Stimulated activated CD8-positive, alpha-beta memory T cell treated with anti-CD3 and anti-CD28 coated beads, Interleukin-15, amount 100 ng/mL, for 48 hours (primary cell): ENCODE results near the gene CCDC60.

ENCODE experiments used
- DNase-seq, 2 donors: peaks; one replicate each; pipeline ENCODE4 v3.0.0-alpha.2; 2020; ENCODE audit warnings: low read depth in 2 of 2

Gene CCDC60

GRCh38 chr12:119384340-119384739, 49.8 kb downstream of the CCDC60 start:
- no peak for DNase-seq

- DNase-seq: no peak
Observed at GRCh38 chr12:119385659-119386058, 51.1 kb downstream of the CCDC60 start.

GRCh38 chr12:119389687-119390086, 55.2 kb downstream of the CCDC60 start:
- no peak for DNase-seq

GRCh38 chr12:119391673-119392072, 57.1 kb downstream of the CCDC60 start:
- DNase-seq: no peak

GRCh38 chr12:119393677-119394076, 59.1 kb downstream of the CCDC60 start:
- no peak for DNase-seq

- DNase-seq: no peak
Observed at GRCh38 chr12:119397540-119397939, 63.0 kb downstream of the CCDC60 start.

- DNase-seq: no peak
Observed at GRCh38 chr12:119398190-119398589, 63.7 kb downstream of the CCDC60 start.

GRCh38 chr12:119399301-119399700, 64.8 kb downstream of the CCDC60 start:
- DNase-seq: no peak

- no peak for DNase-seq
Observed at GRCh38 chr12:119406308-119406707, 71.8 kb downstream of the CCDC60 start.

- no peak for DNase-seq
Observed at GRCh38 chr12:119406811-119407210, 72.3 kb downstream of the CCDC60 start.

GRCh38 chr12:119409043-119409442, 74.5 kb downstream of the CCDC60 start:
- no peak for DNase-seq

- no peak for DNase-seq
Observed at GRCh38 chr12:119410396-119410795, 75.9 kb downstream of the CCDC60 start.

- DNase-seq: no peak
Observed at GRCh38 chr12:119412306-119412705, 77.8 kb downstream of the CCDC60 start.

GRCh38 chr12:119412811-119413794, 78.6 kb downstream of the CCDC60 start:
- peak; percentile 2 to 6 for DNase-seq

GRCh38 chr12:119415714-119416113, 81.2 kb downstream of the CCDC60 start:
- DNase-seq: no peak

GRCh38 chr12:119417440-119417839, 82.9 kb downstream of the CCDC60 start:
- no peak for DNase-seq

GRCh38 chr12:119419381-119419780, 84.9 kb downstream of the CCDC60 start:
- DNase-seq: no peak

GRCh38 chr12:119423285-119423684, 88.8 kb downstream of the CCDC60 start:
- DNase-seq: no peak

- DNase-seq: no peak
Observed at GRCh38 chr12:119425623-119426022, 91.1 kb downstream of the CCDC60 start.

- no peak for DNase-seq
Observed at GRCh38 chr12:119431151-119431550, 96.6 kb downstream of the CCDC60 start.

GRCh38 chr12:119432949-119433348, 98.4 kb downstream of the CCDC60 start:
- no peak for DNase-seq

- no peak for DNase-seq
Observed at GRCh38 chr12:119440803-119441360, 106.4 kb downstream of the CCDC60 start.

GRCh38 chr12:119444462-119445044, 110.0 kb downstream of the CCDC60 start:
- peak; percentile 1 to 6 for DNase-seq
